Upper lobe of left lung (tissue), 4 donors: ENCODE measurements around the gene PCGF1.

ENCODE experiments used
- POLR2A ChIP-seq, 4 donors: fragments of 450-650 bp; IDR thresholded peaks; one replicate each; pipeline ENCODE4 v1.5.1; 2016 to 2017; ENCODE audit warnings: antibody characterized with exemption in 4 of 4, mild to moderate bottlenecking in 2 of 4
- POLR2AphosphoS5 ChIP-seq, 2 donors: sonication (generic); formaldehyde crosslinking; IDR thresholded peaks; one replicate each; pipeline ENCODE4 v1.5.1; 2017; ENCODE audit warnings: antibody characterized with exemption in 2 of 2
- TF ChIP-seq, protein P1 (sequence below), 6 experiments: fragments of 450-650 bp in 4 of 6; fragments of 200-600 bp in 2 of 6; sonication (generic) in 2 of 6; IDR thresholded peaks; one replicate each; pipeline ENCODE4 v1.5.1; 2016 to 2019; ENCODE audit warnings: antibody characterized with exemption in 6 of 6

DNA sequence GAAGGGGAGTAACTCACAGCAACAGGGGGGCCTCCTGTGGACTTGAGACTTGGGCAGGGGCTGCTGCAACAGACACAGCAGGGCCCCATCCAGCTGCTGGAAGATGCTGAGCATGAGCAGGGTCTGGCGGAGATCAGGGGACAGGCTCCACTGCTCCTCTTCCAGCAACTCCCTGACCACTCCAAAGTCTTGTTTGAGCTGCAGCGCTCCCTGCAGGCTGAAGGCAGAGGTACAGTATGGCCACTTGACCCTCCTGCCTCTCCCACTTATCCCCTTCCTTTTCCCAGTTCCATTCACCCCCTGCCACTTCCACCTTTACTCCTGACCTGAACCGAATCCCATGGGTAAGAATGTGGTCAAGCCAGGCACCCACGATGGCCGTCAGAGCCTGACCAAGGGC is 32.6 kb downstream of the PCGF1 start:
- no peak for TF ChIP-seq POLR2AphosphoS5 (IDR thresholded peaks at IDR 0.05)
- TF ChIP-seq, protein P1, sequence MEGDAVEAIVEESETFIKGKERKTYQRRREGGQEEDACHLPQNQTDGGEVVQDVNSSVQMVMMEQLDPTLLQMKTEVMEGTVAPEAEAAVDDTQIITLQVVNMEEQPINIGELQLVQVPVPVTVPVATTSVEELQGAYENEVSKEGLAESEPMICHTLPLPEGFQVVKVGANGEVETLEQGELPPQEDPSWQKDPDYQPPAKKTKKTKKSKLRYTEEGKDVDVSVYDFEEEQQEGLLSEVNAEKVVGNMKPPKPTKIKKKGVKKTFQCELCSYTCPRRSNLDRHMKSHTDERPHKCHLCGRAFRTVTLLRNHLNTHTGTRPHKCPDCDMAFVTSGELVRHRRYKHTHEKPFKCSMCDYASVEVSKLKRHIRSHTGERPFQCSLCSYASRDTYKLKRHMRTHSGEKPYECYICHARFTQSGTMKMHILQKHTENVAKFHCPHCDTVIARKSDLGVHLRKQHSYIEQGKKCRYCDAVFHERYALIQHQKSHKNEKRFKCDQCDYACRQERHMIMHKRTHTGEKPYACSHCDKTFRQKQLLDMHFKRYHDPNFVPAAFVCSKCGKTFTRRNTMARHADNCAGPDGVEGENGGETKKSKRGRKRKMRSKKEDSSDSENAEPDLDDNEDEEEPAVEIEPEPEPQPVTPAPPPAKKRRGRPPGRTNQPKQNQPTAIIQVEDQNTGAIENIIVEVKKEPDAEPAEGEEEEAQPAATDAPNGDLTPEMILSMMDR (IDR thresholded peaks at IDR 0.05), result peak in 2 of 6 experiments; percentile 11 to 19
- TF ChIP-seq POLR2A (IDR thresholded peaks at IDR 0.05), result no peak
